SU-DHL-6 (cell line): ENCODE measurements around the gene RELN.
"Not testable (repeated sequence)": the region's sequence is repeated elsewhere in the genome, so short reads cannot be mapped to it uniquely, and the experiment has no call there.

Source experiments
- H2AFZ ChIP-seq: fragments of 200-600 bp; sonication (generic); 2 replicates; pipeline ENCODE4 v1.6.1; 2014; ENCODE audit warnings: low read depth, mild to moderate bottlenecking, moderate library complexity, mixed read lengths, antibody characterized with exemption, low read length; ENCODE audit not compliant: severe bottlenecking
- H3F3A ChIP-seq: fragments of 200-600 bp; shearing (Covaris generic); 2 replicates; pipeline ENCODE4 v1.6.0; 2016; ENCODE audit warnings: antibody characterized with exemption, mild to moderate bottlenecking; ENCODE audit not compliant: insufficient read depth
- H3K27ac ChIP-seq: fragments of 200-600 bp; sonication (generic); 2 replicates; pipeline ENCODE4 v1.5.1; 2016; ENCODE audit warnings: low read depth, mild to moderate bottlenecking, low read length, moderate library complexity, mixed read lengths
- H3K27me3 ChIP-seq: fragments of 200-600 bp; sonication (generic), shearing (Covaris generic); 2 replicates; pipeline ENCODE4 v1.6.0; 2014; ENCODE audit warnings: mild to moderate bottlenecking, low read length
- H3K36me3 ChIP-seq: fragments of 200-600 bp; sonication (generic); 2 replicates; pipeline ENCODE4 v1.6.1; 2014; ENCODE audit warnings: mild to moderate bottlenecking, low read length, mixed read lengths
- H3K4me2 ChIP-seq: fragments of 300-600, 200-600 bp; shearing (Covaris generic), sonication (generic); 2 replicates; pipeline ENCODE4 v1.6.0; 2014; ENCODE audit warnings: low read length, low read depth, mild to moderate bottlenecking; ENCODE audit not compliant: poor library complexity, severe bottlenecking
- H3K4me3 ChIP-seq: fragments of 200-600 bp; sonication (generic); 2 replicates; pipeline ENCODE4 v1.5.1; 2014; ENCODE audit warnings: antibody characterized with exemption, low read length, mild to moderate bottlenecking, mixed read lengths; ENCODE audit not compliant: insufficient read depth, poor library complexity, severe bottlenecking
- H3K79me2 ChIP-seq: fragments of 200-600 bp; sonication (generic); 2 replicates; pipeline ENCODE4 v1.6.1; 2014; ENCODE audit warnings: mild to moderate bottlenecking, low read length, moderate library complexity; ENCODE audit not compliant: insufficient read depth
- H3K9ac ChIP-seq: fragments of 200-600 bp; sonication (generic); 2 replicates; pipeline ENCODE4 v1.7.0; 2014; ENCODE audit warnings: mild to moderate bottlenecking, low read length
- H3K9me2 ChIP-seq: fragments of 200-600 bp; sonication (generic); replicated peaks from 2 replicates; pipeline ENCODE4 v1.6.1; 2014; ENCODE audit warnings: low read length; ENCODE audit not compliant: insufficient read depth
- H3K9me3 ChIP-seq: fragments of 200-600 bp; sonication (generic); 2 replicates; pipeline ENCODE4 v1.6.1; 2014; ENCODE audit warnings: low read length, mixed read lengths; ENCODE audit not compliant: insufficient read depth
- H4K20me1 ChIP-seq: fragments of 200-600 bp; sonication (generic); 2 replicates; pipeline ENCODE4 v1.6.1; 2014; ENCODE audit warnings: low read depth, mild to moderate bottlenecking, antibody characterized with exemption, low read length, moderate library complexity, mixed read lengths
- CTCF ChIP-seq: fragments of 200-600 bp; sonication (generic); IDR thresholded peaks from one replicate; pipeline ENCODE4 v1.5.1; 2017; ENCODE audit warnings: antibody characterized with exemption, mild to moderate bottlenecking, low read length, moderate library complexity; ENCODE audit not compliant: insufficient read depth, poor library complexity, severe bottlenecking
- EZH2phosphoT487 ChIP-seq: fragments of 200-600 bp; sonication (generic), shearing (Covaris generic); conservative IDR thresholded peaks from 2 replicates; pipeline ENCODE4 v1.6.1; 2018; ENCODE audit warnings: mild to moderate bottlenecking, antibody characterized with exemption, low read length, moderate library complexity, mixed read lengths

The RELN gene

GRCh38 chr7:103793614-103794013 lies 195.8 kb downstream of the RELN start:
- no peak overlapping the region for H3K4me2 ChIP-seq
- H4K20me1 ChIP-seq, result no peaks in the 10 kb centered on the region
- no peaks in the 10 kb centered on the region for H3F3A ChIP-seq
- no peak overlapping the region for H3K4me3 ChIP-seq
- H3K9me3 ChIP-seq, result no peaks in the 10 kb centered on the region
- TF ChIP-seq EZH2phosphoT487, result no peak
- no peak for TF ChIP-seq CTCF
- no peak overlapping the region for H3K27ac ChIP-seq
- H3K9me2 ChIP-seq, result no peaks in the 10 kb centered on the region
- no peaks in the 10 kb centered on the region for H3K36me3 ChIP-seq
- H3K79me2 ChIP-seq, result no peaks in the 10 kb centered on the region
- no peak overlapping the region for H2AFZ ChIP-seq
- H3K9ac ChIP-seq, result no peak overlapping the region
- no peaks in the 10 kb centered on the region for H3K27me3 ChIP-seq

GRCh38 chr7:103791894-103792293 lies 197.6 kb downstream of the RELN start:
- Histone ChIP-seq H3K4me3 (no peak overlapping the region), H3K9me3 (no peaks in the 10 kb centered on the region), H3K36me3 (no peaks in the 10 kb centered on the region), H3K27ac (no peak overlapping the region), H2AFZ (no peak overlapping the region), H3K79me2 (no peaks in the 10 kb centered on the region), H4K20me1 (no peaks in the 10 kb centered on the region), H3K4me2 (no peak overlapping the region), H3K9ac (no peak overlapping the region), H3K9me2 (no peaks in the 10 kb centered on the region), H3F3A (no peaks in the 10 kb centered on the region), H3K27me3 (no peaks in the 10 kb centered on the region)
- TF ChIP-seq CTCF (no peak), EZH2phosphoT487 (no peak)

- not testable (repeated sequence) for H3F3A ChIP-seq, H4K20me1 ChIP-seq, H3K79me2 ChIP-seq
Observed at GRCh38 chr7:103787041-103787440, 202.4 kb downstream of the RELN start.

GRCh38 chr7:103784646-103785286 lies 204.7 kb downstream of the RELN start:
- TF ChIP-seq CTCF, result no peak
- no peak for TF ChIP-seq EZH2phosphoT487
- Histone ChIP-seq H3K4me3 (no peak overlapping the region), H3K27me3 (no peaks in the 10 kb centered on the region), H4K20me1 (no peaks in the 10 kb centered on the region), H3K36me3 (no peaks in the 10 kb centered on the region), H3K9ac (no peak overlapping the region), H3K9me2 (no peaks in the 10 kb centered on the region), H3K79me2 (no peaks in the 10 kb centered on the region), H3K27ac (no peak overlapping the region), H3K9me3 (no peaks in the 10 kb centered on the region), H2AFZ (no peak overlapping the region), H3F3A (no peaks in the 10 kb centered on the region), H3K4me2 (no peak overlapping the region)

More at GRCh38 chr7:103787041-103787440, 202.4 kb downstream of the RELN start:
- H3K27me3 ChIP-seq, H3K4me3 ChIP-seq, H3K36me3 ChIP-seq, H3K4me2 ChIP-seq, H2AFZ ChIP-seq, H3K9ac ChIP-seq, H3K9me3 ChIP-seq, H3K9me2 ChIP-seq, H3K27ac ChIP-seq: not testable (repeated sequence)
